HepG2 (cell line): ENCODE results near the gene LAMC1. TPM values are rescaled to one million over a fixed set of nuclear protein-coding genes. Genes with fewer than 3 reads are reported as not detected.

Source experiments
- ATAC-seq: fragments of 200-7000 bp; cut with Tn5 transposase; 3 replicates; pipeline ENCODE4 v1.9.1; 2020; ENCODE audit warnings: mild to moderate bottlenecking, moderate library complexity
- BruUV-seq: library from RNA; stranded (reverse); fragments of 400-500 nt; replicated peaks from 2 replicates; lab custom pipeline; 2021; lab: Mats Ljungman, UMichigan
- CTCF ChIA-PET: fragments of 300-600 bp; formaldehyde crosslinking; extraction: SDS; loops from one replicate; lab custom pipeline; 2021; ENCODE audit warnings: low total read pairs, inconsistent platforms, low intra/inter-chr PET ratio; lab: Yijun Ruan, JAX
- POLR2A ChIA-PET: fragments of 350-600 bp; sonication (Branson Sonifier 250); formaldehyde crosslinking; loops from one replicate; lab custom pipeline; 2020; ENCODE audit warnings: antibody characterized with exemption, inconsistent platforms; lab: Yijun Ruan, JAX
- DNase-seq: peaks from one replicate; pipeline ENCODE4 v3.0.0-alpha.2; 2015; ENCODE audit warnings: low spot score
- FAIRE-seq: peaks from 3 replicates; lab custom pipeline; 2011; peaks lifted over from hg19 to GRCh38; lab: Jason Lieb, UNC
- H2AFZ ChIP-seq: one replicate; pipeline ENCODE4 v1.6.1; 2011; ENCODE audit warnings: low read length, inconsistent platforms
- H3K27ac ChIP-seq: fragments of 300-600 bp; 3 replicates; pipeline ENCODE4 v1.8.0; 2011; ENCODE audit warnings: mixed run types, mild to moderate bottlenecking, mixed read lengths, low read length, inconsistent platforms; ENCODE audit not compliant: insufficient read depth; ENCODE audit errors: extremely low read length
- H3K27me3 ChIP-seq, 2 experiments: fragments of 200-600 bp in 1 of 2; 2 replicates in 1 of 2; 3 replicates in 1 of 2; pipeline versions ENCODE4 v1.6.0 to v1.8.0; 2011; ENCODE audit warnings: low read length in 2 of 2, mild to moderate bottlenecking in 2 of 2, moderate library complexity in 2 of 2, inconsistent platforms in 1 of 2; ENCODE audit not compliant: insufficient read depth in 2 of 2, control insufficient read depth in 1 of 2
- H3K36me3 ChIP-seq, 2 experiments: fragments of 200-600 bp in 1 of 2; replicated peaks in 1 of 2; 2 replicates in 1 of 2; 3 replicates in 1 of 2; pipeline versions ENCODE4 v1.5.1 to v1.8.0; 2011; ENCODE audit warnings: low read length in 2 of 2, inconsistent platforms in 1 of 2; ENCODE audit not compliant: insufficient read depth in 2 of 2, control insufficient read depth in 1 of 2
- H3K4me1 ChIP-seq: 2 replicates; pipeline ENCODE4 v1.5.1; 2012; ENCODE audit warnings: low read length, inconsistent platforms; ENCODE audit not compliant: insufficient read depth
- H3K4me2 ChIP-seq: 2 replicates; pipeline ENCODE4 v1.6.0; 2011; ENCODE audit warnings: low read depth, low read length, inconsistent platforms
- H3K4me3 ChIP-seq, 3 experiments: fragments of 200-600 bp in 1 of 3; sonication (generic), shearing (Covaris generic) in 1 of 3; replicated peaks in 1 of 3; 2 replicates each; pipeline ENCODE4 v1.5.1; 2011 to 2016; ENCODE audit warnings: low read length in 3 of 3, inconsistent platforms in 2 of 3, low read depth in 2 of 3, mild to moderate bottlenecking in 2 of 3, control low read depth in 1 of 3, mixed read lengths in 1 of 3; ENCODE audit not compliant: insufficient read depth in 1 of 3
- H3K79me2 ChIP-seq: one replicate; pipeline ENCODE4 v1.6.1; 2011; ENCODE audit warnings: low read length, inconsistent platforms; ENCODE audit not compliant: insufficient read depth
- H3K9ac ChIP-seq: 2 replicates; pipeline ENCODE4 v1.6.0; 2011; ENCODE audit warnings: mild to moderate bottlenecking, low read depth, low read length, inconsistent platforms; ENCODE audit not compliant: insufficient read depth
- H3K9me3 ChIP-seq: 2 replicates; pipeline ENCODE4 v1.5.1; 2012; ENCODE audit warnings: mild to moderate bottlenecking, low read length
- H4K20me1 ChIP-seq: 2 replicates; pipeline ENCODE4 v1.6.0; 2011; ENCODE audit warnings: inconsistent platforms, mild to moderate bottlenecking, low read length, moderate library complexity; ENCODE audit not compliant: insufficient read depth
- BCL3 ChIP-seq: sonication (generic); formaldehyde crosslinking; IDR thresholded peaks from 2 replicates; pipeline ENCODE4 v1.5.1; 2020; ENCODE audit warnings: mild to moderate bottlenecking, missing genetic modification reagents, moderate library complexity
- BHLHE40 ChIP-seq: IDR thresholded peaks from 2 replicates; pipeline ENCODE4 v1.6.1; 2011; ENCODE audit warnings: low read length, improper control_type of control experiment
- BRD4 ChIP-seq: sonication (generic); formaldehyde crosslinking; IDR thresholded peaks from 2 replicates; pipeline ENCODE4 v1.4.0; 2020; ENCODE audit warnings: missing genetic modification reagents
- BRF2 ChIP-seq: sonication (generic); formaldehyde crosslinking; IDR thresholded peaks from 2 replicates; pipeline ENCODE4 v1.8.1; 2022; ENCODE audit warnings: mild to moderate bottlenecking, missing genetic modification reagents
- CEBPG ChIP-seq: IDR thresholded peaks from 2 replicates; pipeline ENCODE4 v1.6.1; 2016
- ESRRA ChIP-seq: sonication (generic); formaldehyde crosslinking; IDR thresholded peaks from 2 replicates; pipeline ENCODE4 v1.5.1; 2020; ENCODE audit warnings: mild to moderate bottlenecking, low read depth, missing genetic modification reagents
- FOXP1 ChIP-seq, 2 experiments: fragments of 450-650 bp in 1 of 2; IDR thresholded peaks; 2 replicates each; pipeline ENCODE4 v1.6.1; 2017 to 2018; ENCODE audit warnings: antibody characterized with exemption in 1 of 2
- GMEB2 ChIP-seq: IDR thresholded peaks from 2 replicates; pipeline ENCODE4 v1.6.1; 2016; ENCODE audit warnings: missing biosample characterization, missing genetic modification reagents, low read depth
- HOXA9 ChIP-seq: sonication (generic); formaldehyde crosslinking; IDR thresholded peaks from 2 replicates; pipeline ENCODE4 v1.8.1; 2022; ENCODE audit warnings: missing genetic modification reagents, mild to moderate bottlenecking, moderate library complexity, borderline replicate concordance
- HOXD1 ChIP-seq: sonication (generic); formaldehyde crosslinking; IDR thresholded peaks from 2 replicates; pipeline ENCODE4 v1.5.0; 2020; ENCODE audit warnings: missing genetic modification reagents
- KDM5A ChIP-seq: fragments of 200-600 bp; sonication (generic); IDR thresholded peaks from 2 replicates; pipeline ENCODE4 v1.7.0; 2018; ENCODE audit warnings: antibody characterized with exemption, mild to moderate bottlenecking, low read length, borderline replicate concordance
- RFX1 ChIP-seq: fragments of 450-650 bp; IDR thresholded peaks from 2 replicates; pipeline ENCODE4 v1.6.1; 2017
- SNRNP70 ChIP-seq: fragments of 200-400 bp; formaldehyde crosslinking; IDR thresholded peaks from 2 replicates; pipeline ENCODE4 v1.6.1; 2017; ENCODE audit warnings: mild to moderate bottlenecking, low read depth, low read length, moderate library complexity
- SRSF1 ChIP-seq: fragments of 200-400 bp; formaldehyde crosslinking; optimal IDR thresholded peaks from 2 replicates; pipeline ENCODE3; 2017; ENCODE audit warnings: mild to moderate bottlenecking, low read depth, low read length, moderate library complexity
- YEATS2 ChIP-seq: sonication (generic); formaldehyde crosslinking; IDR thresholded peaks from 2 replicates; pipeline ENCODE4 v1.4.0; 2020; ENCODE audit warnings: missing genetic modification reagents, borderline replicate concordance
- ZFYVE20 ChIP-seq: sonication (generic); formaldehyde crosslinking; IDR thresholded peaks from 2 replicates; pipeline ENCODE4 v1.8.0; 2023; ENCODE audit warnings: low read depth, mild to moderate bottlenecking, moderate library complexity, missing genetic modification reagents, borderline replicate concordance
- ZNF10 ChIP-seq: sonication (generic); formaldehyde crosslinking; IDR thresholded peaks from 2 replicates; pipeline ENCODE4 v1.4.0; 2020; ENCODE audit warnings: mild to moderate bottlenecking, low read depth, missing genetic modification reagents, borderline replicate concordance
- ZNF253 ChIP-seq: sonication (generic); formaldehyde crosslinking; IDR thresholded peaks from 2 replicates; pipeline ENCODE4 v1.8.0; 2022; ENCODE audit warnings: mild to moderate bottlenecking, missing genetic modification reagents, borderline replicate concordance
- ZNF292 ChIP-seq: sonication (generic); formaldehyde crosslinking; IDR thresholded peaks from 2 replicates; pipeline ENCODE4 v1.8.1; 2022; ENCODE audit warnings: mild to moderate bottlenecking, low read depth, missing genetic modification reagents, borderline replicate concordance
- ZNF576 ChIP-seq: sonication (generic); formaldehyde crosslinking; IDR thresholded peaks from 2 replicates; pipeline ENCODE4 v1.4.0; 2020; ENCODE audit warnings: mild to moderate bottlenecking, missing genetic modification reagents
- ZNF7 ChIP-seq: IDR thresholded peaks from 2 replicates; pipeline ENCODE4 v1.6.1; 2016; ENCODE audit warnings: missing biosample characterization, missing genetic modification reagents
- in situ Hi-C: cut with HindIII; loops from 2 replicates; pipeline ENCODE4 v1.10.0; 2017; ENCODE audit warnings: low pct_unique_long_range_greater_than_20kb; ENCODE audit not compliant: extremely low pct_ligation_motif_present
- intact Hi-C: fragments of 100-400 bp; cut with micrococcal nuclease; formaldehyde crosslinking; loops from one replicate; pipeline ENCODE4 v1.10.0; 2022; ENCODE audit not compliant: unreplicated experiment
- polyA plus RNA-seq, 8 experiments: library from polyadenylated mRNA; depleted of rRNA in 3 of 8; stranded (reverse) in 7 of 8; unstranded in 1 of 8; fragments of >200 nt; fragmentation: Illumina TruSeq in 4 of 8; extraction: Trizol in 4 of 8; gene quantifications; 2 replicates each; pipeline versions ENCODE4 v1.2.1 to v1.2.3, GENCODE V29; 2011 to 2016; ENCODE audit warnings: low read depth in 4 of 8, missing spikeins in 1 of 8, mixed read lengths in 1 of 8; ENCODE audit not compliant: insufficient read depth in 1 of 8
- total RNA-seq, 5 experiments: library from RNA; depleted of rRNA; stranded (reverse); fragments of >200 nt; fragmentation: Illumina TruSeq; extraction: Trizol; gene quantifications; 2 replicates each; pipeline ENCODE4 v1.2.3, GENCODE V29; 2016; ENCODE audit warnings: low read depth in 1 of 5

The LAMC1 gene
- total and polyA plus RNA-seq, 2 of the 13 experiments (the other 11 are each of a cell fraction or from before 2014, with no cell fraction given), result 58.5 to 137 TPM

- no peak for TF ChIP-seq SRSF1
- no peak for TF ChIP-seq ZNF292 (CRISPR knock-in tag)
- TF ChIP-seq BRF2 (CRISPR knock-in tag), result no peak
- no peak for TF ChIP-seq SNRNP70
- TF ChIP-seq BHLHE40, result no peak
- no peak for TF ChIP-seq ZNF7 (CRISPR knock-in tag)
- TF ChIP-seq FOXP1 (IDR thresholded peaks at IDR 0.05), result no peak
- TF ChIP-seq FOXP1 (CRISPR knock-in tag; IDR thresholded peaks at IDR 0.05), result no peak
- no peak for TF ChIP-seq YEATS2 (CRISPR knock-in tag)
Observed at GRCh38 chr1:183000167-183000962, 22.9 kb upstream of the LAMC1 start (continued).

GRCh38 chr1:183002267-183002666 is 21.0 kb upstream of the LAMC1 start:
- no peak for FAIRE-seq
- ChIA-PET POLR2A (no interaction called here), CTCF (no interaction called here)
- H3K79me2 ChIP-seq, result no peaks in the 10 kb centered on the region
- no peaks in the 10 kb centered on the region for H3K27me3 ChIP-seq
- H3K4me2 ChIP-seq, result no peak overlapping the region
- H3K9me3 ChIP-seq, result no peaks in the 10 kb centered on the region
- in situ Hi-C loops (no loop called here), intact Hi-C loops (no loop called here)
- no peak overlapping the region for H3K27ac ChIP-seq
- H2AFZ ChIP-seq, result no peak overlapping the region
- DNase-seq, result no peak
- no peaks in the 10 kb centered on the region for H4K20me1 ChIP-seq
- BruUV-seq, result no TSS peak
- ATAC-seq, result no peak
- H3K36me3 ChIP-seq, result no peaks in the 10 kb centered on the region
- no peak overlapping the region for H3K4me3 ChIP-seq
- H3K4me1 ChIP-seq, result peaks cover 11% of the 10 kb centered on the region; the same call in 1 of the 2 replicates
- no peak overlapping the region for H3K9ac ChIP-seq
- TF ChIP-seq ZNF576 (CRISPR knock-in tag) (no peak), ZNF10 (CRISPR knock-in tag) (no peak), ZFYVE20 (CRISPR knock-in tag) (no peak), HOXA9 (CRISPR knock-in tag) (no peak), ZNF253 (CRISPR knock-in tag) (no peak), BRD4 (CRISPR knock-in tag) (no peak), BCL3 (CRISPR knock-in tag) (no peak), HOXD1 (CRISPR knock-in tag) (no peak), GMEB2 (CRISPR knock-in tag) (no peak), CEBPG (CRISPR knock-in tag) (no peak), KDM5A (no peak), RFX1 (no peak), ESRRA (no peak)
